Testis (tissue), 2 donors: ENCODE data around the gene RXRA.

Experiments
- POLR2A ChIP-seq: fragments of 450-650 bp; IDR thresholded peaks from one replicate; pipeline ENCODE4 v1.6.1; 2017; ENCODE audit warnings: antibody characterized with exemption, mild to moderate bottlenecking, moderate library complexity
- TF ChIP-seq, protein P1 (sequence below), 3 experiments: fragments of 450-650 bp in 2 of 3; fragments of 200-600 bp in 1 of 3; sonication (generic) in 1 of 3; IDR thresholded peaks; one replicate each; pipeline ENCODE4 v1.5.1; 2016 to 2019; ENCODE audit warnings: antibody characterized with exemption in 3 of 3, mild to moderate bottlenecking in 2 of 3, moderate library complexity in 1 of 3

DNA sequence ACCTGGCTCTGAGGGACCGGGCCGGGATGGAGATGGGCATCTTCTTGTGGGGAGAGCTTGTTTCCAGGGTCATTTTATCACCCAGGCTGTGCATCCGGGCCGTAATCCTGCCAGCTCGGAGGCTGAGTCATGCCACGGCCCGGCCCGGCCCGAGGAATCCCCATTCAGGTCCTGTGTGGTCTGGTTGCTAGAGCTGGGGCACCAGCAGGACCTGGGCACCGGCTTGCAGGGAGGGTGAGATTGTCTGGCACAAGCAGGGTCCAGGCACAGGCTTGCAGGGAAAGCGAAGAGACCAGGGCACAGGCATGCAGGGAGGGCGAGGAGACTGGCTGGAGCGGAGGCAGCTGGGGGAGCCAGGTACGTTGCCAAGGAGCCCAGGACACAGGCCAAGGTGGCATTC is 106.8 kb downstream of the RXRA start:
- TF ChIP-seq, protein P1, sequence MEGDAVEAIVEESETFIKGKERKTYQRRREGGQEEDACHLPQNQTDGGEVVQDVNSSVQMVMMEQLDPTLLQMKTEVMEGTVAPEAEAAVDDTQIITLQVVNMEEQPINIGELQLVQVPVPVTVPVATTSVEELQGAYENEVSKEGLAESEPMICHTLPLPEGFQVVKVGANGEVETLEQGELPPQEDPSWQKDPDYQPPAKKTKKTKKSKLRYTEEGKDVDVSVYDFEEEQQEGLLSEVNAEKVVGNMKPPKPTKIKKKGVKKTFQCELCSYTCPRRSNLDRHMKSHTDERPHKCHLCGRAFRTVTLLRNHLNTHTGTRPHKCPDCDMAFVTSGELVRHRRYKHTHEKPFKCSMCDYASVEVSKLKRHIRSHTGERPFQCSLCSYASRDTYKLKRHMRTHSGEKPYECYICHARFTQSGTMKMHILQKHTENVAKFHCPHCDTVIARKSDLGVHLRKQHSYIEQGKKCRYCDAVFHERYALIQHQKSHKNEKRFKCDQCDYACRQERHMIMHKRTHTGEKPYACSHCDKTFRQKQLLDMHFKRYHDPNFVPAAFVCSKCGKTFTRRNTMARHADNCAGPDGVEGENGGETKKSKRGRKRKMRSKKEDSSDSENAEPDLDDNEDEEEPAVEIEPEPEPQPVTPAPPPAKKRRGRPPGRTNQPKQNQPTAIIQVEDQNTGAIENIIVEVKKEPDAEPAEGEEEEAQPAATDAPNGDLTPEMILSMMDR (IDR thresholded peaks at IDR 0.05): no peak
- TF ChIP-seq POLR2A: no peak
